GM12878 (cell line): ENCODE measurements around the gene ELAVL1. TPM values are rescaled to one million over a fixed set of nuclear protein-coding genes. Genes with fewer than 3 reads are reported as not detected.

Experiments used
- ATAC-seq: fragments of 200-7000 bp; cut with Tn5 transposase; 3 replicates; pipeline ENCODE4 v1.9.1; 2020; ENCODE audit warnings: mild to moderate bottlenecking, moderate library complexity
- BruUV-seq: library from RNA; stranded (reverse); fragments of 400-500 nt; replicated peaks from 2 replicates; lab custom pipeline; 2021; lab: Mats Ljungman, UMichigan
- CTCF ChIA-PET: fragments of 300-600 bp; sonication (Branson Sonifier 250); formaldehyde crosslinking; extraction: SDS; loops from one replicate; lab custom pipeline; 2021; ENCODE audit warnings: inconsistent platforms; lab: Yijun Ruan, JAX
- POLR2A ChIA-PET: fragments of 350-600 bp; formaldehyde crosslinking; extraction: SDS; loops from one replicate; lab custom pipeline; 2021; ENCODE audit warnings: inconsistent platforms; lab: Charles Lee
- RAD21 ChIA-PET: fragments of 300-600 bp; sonication (Branson Sonifier 250); formaldehyde crosslinking; loops from one replicate; lab custom pipeline; 2023; ENCODE audit warnings: antibody characterized with exemption; ENCODE audit not compliant: unreplicated experiment; lab: Charles Lee
- SMC1A ChIA-PET: fragments of 300-600 bp; sonication (Branson Sonifier 250); formaldehyde crosslinking; loops from one replicate; lab custom pipeline; 2023; ENCODE audit not compliant: unreplicated experiment, uncharacterized antibody; lab: Charles Lee
- DNase-seq: peaks from one replicate; pipeline ENCODE4 v3.0.0-alpha.2; 2011; ENCODE audit warnings: low read depth, low spot score
- FAIRE-seq: peaks from 3 replicates; lab custom pipeline; 2011; peaks lifted over from hg19 to GRCh38; lab: Jason Lieb, UNC
- H2AFZ ChIP-seq: 2 replicates; pipeline ENCODE4 v1.6.0; 2011; ENCODE audit warnings: low read depth, low read length, control low read depth; ENCODE audit not compliant: control insufficient read depth
- H3K27ac ChIP-seq: 2 replicates; pipeline ENCODE4 v1.5.1; 2011; ENCODE audit warnings: control low read depth; ENCODE audit not compliant: control insufficient read depth, insufficient read depth
- H3K27me3 ChIP-seq, 2 experiments: replicated peaks in 1 of 2; 2 replicates each; pipeline versions ENCODE4 v1.6.0 to v1.6.1; 2011; ENCODE audit warnings: low read length in 1 of 2; ENCODE audit not compliant: control insufficient read depth in 2 of 2, insufficient read depth in 2 of 2
- H3K36me3 ChIP-seq, 2 experiments: 2 replicates each; pipeline ENCODE4 v1.5.1; 2011; ENCODE audit warnings: low read length in 1 of 2; ENCODE audit not compliant: control insufficient read depth in 2 of 2, insufficient read depth in 2 of 2
- H3K4me1 ChIP-seq: 2 replicates; pipeline ENCODE4 v1.6.1; 2011; ENCODE audit warnings: mild to moderate bottlenecking, low read length, moderate library complexity, mixed read lengths; ENCODE audit not compliant: control insufficient read depth, insufficient read depth
- H3K4me2 ChIP-seq: 2 replicates; pipeline ENCODE4 v1.6.0; 2011; ENCODE audit warnings: control low read depth; ENCODE audit not compliant: control insufficient read depth, insufficient read depth
- H3K4me3 ChIP-seq: fragments of 200-600 bp; sonication (generic); 2 replicates; pipeline ENCODE4 v1.5.1; 2016
- H3K79me2 ChIP-seq: 2 replicates; pipeline ENCODE4 v1.6.0; 2011; ENCODE audit warnings: low read length; ENCODE audit not compliant: control insufficient read depth, insufficient read depth
- H3K9ac ChIP-seq: 2 replicates; pipeline ENCODE4 v1.8.0; 2011; ENCODE audit warnings: low read length, control low read depth, mixed read lengths; ENCODE audit not compliant: control insufficient read depth, insufficient read depth
- H3K9me3 ChIP-seq: replicated peaks from 3 replicates; pipeline ENCODE4 v1.5.1; 2011; ENCODE audit warnings: mild to moderate bottlenecking, low read length; ENCODE audit not compliant: control insufficient read depth, insufficient read depth
- H4K20me1 ChIP-seq: 2 replicates; pipeline ENCODE4 v1.6.0; 2011; ENCODE audit not compliant: control insufficient read depth, insufficient read depth
- BMI1 ChIP-seq: fragments of 450-650 bp; IDR thresholded peaks from 2 replicates; pipeline ENCODE4 v1.6.1; 2016; ENCODE audit warnings: mild to moderate bottlenecking, moderate library complexity, borderline replicate concordance
- CBFB ChIP-seq: IDR thresholded peaks from 2 replicates; pipeline ENCODE4 v1.6.1; 2016; ENCODE audit warnings: antibody characterized with exemption, low read depth
- CREB1 ChIP-seq: IDR thresholded peaks from 2 replicates; pipeline ENCODE4 v1.6.1; 2012; ENCODE audit warnings: low read depth, mild to moderate bottlenecking, inconsistent platforms
- ESRRA ChIP-seq: IDR thresholded peaks from 2 replicates; pipeline ENCODE4 v1.6.1; 2012; ENCODE audit warnings: mild to moderate bottlenecking, low read length, improper control_type of control experiment
- GABPA ChIP-seq: IDR thresholded peaks from 2 replicates; pipeline ENCODE4 v1.6.1; 2014; ENCODE audit warnings: antibody characterized with exemption, low read depth, mild to moderate bottlenecking, inconsistent platforms
- MTA2 ChIP-seq: fragments of 450-650 bp; IDR thresholded peaks from 2 replicates; pipeline ENCODE4 v1.6.1; 2016; ENCODE audit warnings: low read depth, mild to moderate bottlenecking, moderate library complexity
- NFYA ChIP-seq: IDR thresholded peaks from 2 replicates; pipeline ENCODE4 v1.6.1; 2011; ENCODE audit warnings: low read depth, mild to moderate bottlenecking, low read length, improper control_type of control experiment, borderline replicate concordance
- NFYB ChIP-seq: IDR thresholded peaks from 2 replicates; pipeline ENCODE4 v1.6.1; 2011; ENCODE audit warnings: low read depth, mild to moderate bottlenecking, low read length, improper control_type of control experiment, moderate library complexity; ENCODE audit not compliant: insufficient read depth
- RAD51 ChIP-seq: fragments of 450-650 bp; IDR thresholded peaks from 2 replicates; pipeline ENCODE4 v1.6.1; 2016; ENCODE audit warnings: moderate library complexity, mild to moderate bottlenecking, inconsistent platforms
- RUNX3 ChIP-seq: IDR thresholded peaks from 2 replicates; pipeline ENCODE4 v1.6.1; 2012; ENCODE audit warnings: low read length, inconsistent platforms
- SMC3 ChIP-seq: IDR thresholded peaks from 2 replicates; pipeline ENCODE4 v1.6.1; 2011; ENCODE audit warnings: low read length, improper control_type of control experiment, borderline replicate concordance
- SREBF2 ChIP-seq: IDR thresholded peaks from 2 replicates; pipeline ENCODE4 v1.6.1; 2012; ENCODE audit warnings: mild to moderate bottlenecking, low read length
- ZNF217 ChIP-seq: fragments of 450-650 bp; IDR thresholded peaks from 2 replicates; pipeline ENCODE4 v1.6.1; 2017; ENCODE audit warnings: antibody characterized with exemption, mild to moderate bottlenecking
- WGBS: methylation state at CpG from one replicate; pipeline ENCODE4 v1.1.6; 2016; ENCODE audit warnings: low lambda C conversion rate; ENCODE audit not compliant: insufficient replicate concordance, insufficient coverage; ENCODE audit errors: missing lambda C conversion rate; 5-methylcytosine and 5-hydroxymethylcytosine counted together
- in situ Hi-C: fragments of 300-500 bp; cut with MboI; formaldehyde crosslinking; loops from 9 replicates; pipeline ENCODE4 v1.14.3; 2018; ENCODE audit warnings: mixed read lengths
- intact Hi-C: fragments of 100-400 bp; cut with micrococcal nuclease; formaldehyde crosslinking; loops from one replicate; pipeline ENCODE4 v1.14.2; 2022; ENCODE audit not compliant: unreplicated experiment
- polyA plus RNA-seq, 11 experiments: library from polyadenylated mRNA; depleted of rRNA in 4 of 11; unstranded in 6 of 11; stranded (reverse) in 5 of 11; fragments of >200 nt; fragmentation: Nextera tagmentation in 4 of 11; fragmentation: Illumina TruSeq in 1 of 11; extraction: Ambion mirVana in 4 of 11; extraction: Trizol in 1 of 11; gene quantifications; 1 replicate in 1 of 11; 2 replicates in 10 of 11; pipeline versions ENCODE4 v1.2.1 to v1.2.3, GENCODE V29; 2011 to 2016; ENCODE audit warnings: inconsistent platforms in 2 of 11, missing spikeins in 2 of 11, low read depth in 1 of 11
- total RNA-seq, 4 experiments: library from RNA; depleted of rRNA in 3 of 4; stranded (reverse); fragments of >200 nt in 3 of 4; fragmentation: Illumina TruSeq in 1 of 4; extraction: Trizol in 1 of 4; gene quantifications; 2 replicates each; pipeline versions ENCODE4 v1.2.1 to v1.2.3, GENCODE V29; 2013 to 2021
- TF ChIP-seq, protein P1 (sequence below): IDR thresholded peaks from 2 replicates; pipeline ENCODE4 v1.6.1; 2012; ENCODE audit warnings: low read depth, low read length, improper control_type of control experiment
- TF ChIP-seq, protein P2 (sequence below): fragments of 450-650 bp; IDR thresholded peaks from 2 replicates; pipeline ENCODE4 v1.6.1; 2016; ENCODE audit warnings: mild to moderate bottlenecking, moderate library complexity, borderline replicate concordance
- TF ChIP-seq, protein P3 (sequence below): fragments of 450-650 bp; IDR thresholded peaks from 2 replicates; pipeline ENCODE4 v1.6.1; 2014; ENCODE audit warnings: mild to moderate bottlenecking
- TF ChIP-seq, protein P4 (sequence below): fragments of 450-650 bp; IDR thresholded peaks from 2 replicates; pipeline ENCODE4 v1.6.1; 2017; ENCODE audit warnings: borderline replicate concordance

ELAVL1 gene
- total and polyA plus RNA-seq, 10 of the 15 experiments (the other 5 are each of a cell fraction or from before 2014, with no cell fraction given), result 7.4 to 155 (median 70.3) TPM

DNA sequence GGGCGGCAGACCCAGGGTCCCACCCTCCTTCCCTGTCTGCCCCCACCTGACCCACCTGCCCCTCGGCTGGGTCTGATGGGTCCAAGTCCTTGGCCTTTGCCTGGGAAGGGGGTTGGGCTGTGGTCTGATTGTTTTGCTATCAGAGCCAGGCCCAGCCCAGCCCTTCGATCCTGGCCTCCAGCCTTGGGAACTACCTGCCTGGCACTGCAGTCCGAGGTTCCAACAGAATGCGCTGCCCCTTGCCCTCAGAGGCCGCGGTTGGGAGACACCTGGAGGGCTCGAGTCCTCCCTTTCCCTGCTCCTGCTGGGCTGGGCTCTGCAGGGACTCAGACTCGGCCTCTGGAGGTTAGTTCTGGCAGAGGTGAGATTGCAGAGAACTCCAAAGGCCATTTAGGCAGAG, 48.7 kb upstream of the ELAVL1 start:
- Histone ChIP-seq H3K4me1 (peaks cover 16% of the 10 kb centered on the region), H3K36me3 (no peaks in the 10 kb centered on the region), H4K20me1 (no peaks in the 10 kb centered on the region), H3K79me2 (no peaks in the 10 kb centered on the region), H3K4me3 (no peak overlapping the region), H2AFZ (no peak overlapping the region), H3K27me3 (no peaks in the 10 kb centered on the region), H3K4me2 (no peak overlapping the region), H3K9me3 (no peaks in the 10 kb centered on the region), H3K27ac (no peak overlapping the region), H3K9ac (no peak overlapping the region)
- in situ Hi-C loops (no loop called here), intact Hi-C loops (loop anchor here (5.0 kb wide), 1 partner anchor 52 kb away; no protein-coding TSS in a partner anchor)
- ATAC-seq (no peak), FAIRE-seq (no peak), DNase-seq (no peak)
- no TSS peak for BruUV-seq
- SMC1A ChIA-PET, result no interaction called here
- RAD21 ChIA-PET, result no interaction called here
- CTCF ChIA-PET, result interaction anchor here (1.1 kb wide), 2 partner anchors 52 to 60 kb away, joined by 3 to 4 read pairs; no protein-coding TSS in a partner anchor
- 66% methylated on average over 9 of the region's 9 CpGs for WGBS
- POLR2A ChIA-PET, result no interaction called here
- TF ChIP-seq NFYB (no peak), BMI1 (no peak), SREBF2 (no peak), NFYA (no peak), CREB1 (no peak), RAD51 (no peak), ZNF217 (no peak), MTA2 (no peak), SMC3 (no peak), RUNX3 (no peak), GABPA (no peak), ESRRA (no peak), CBFB (no peak)
- TF ChIP-seq, protein P1, sequence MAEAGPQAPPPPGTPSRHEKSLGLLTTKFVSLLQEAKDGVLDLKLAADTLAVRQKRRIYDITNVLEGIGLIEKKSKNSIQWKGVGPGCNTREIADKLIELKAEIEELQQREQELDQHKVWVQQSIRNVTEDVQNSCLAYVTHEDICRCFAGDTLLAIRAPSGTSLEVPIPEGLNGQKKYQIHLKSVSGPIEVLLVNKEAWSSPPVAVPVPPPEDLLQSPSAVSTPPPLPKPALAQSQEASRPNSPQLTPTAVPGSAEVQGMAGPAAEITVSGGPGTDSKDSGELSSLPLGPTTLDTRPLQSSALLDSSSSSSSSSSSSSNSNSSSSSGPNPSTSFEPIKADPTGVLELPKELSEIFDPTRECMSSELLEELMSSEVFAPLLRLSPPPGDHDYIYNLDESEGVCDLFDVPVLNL, result no peak
- TF ChIP-seq, protein P2, sequence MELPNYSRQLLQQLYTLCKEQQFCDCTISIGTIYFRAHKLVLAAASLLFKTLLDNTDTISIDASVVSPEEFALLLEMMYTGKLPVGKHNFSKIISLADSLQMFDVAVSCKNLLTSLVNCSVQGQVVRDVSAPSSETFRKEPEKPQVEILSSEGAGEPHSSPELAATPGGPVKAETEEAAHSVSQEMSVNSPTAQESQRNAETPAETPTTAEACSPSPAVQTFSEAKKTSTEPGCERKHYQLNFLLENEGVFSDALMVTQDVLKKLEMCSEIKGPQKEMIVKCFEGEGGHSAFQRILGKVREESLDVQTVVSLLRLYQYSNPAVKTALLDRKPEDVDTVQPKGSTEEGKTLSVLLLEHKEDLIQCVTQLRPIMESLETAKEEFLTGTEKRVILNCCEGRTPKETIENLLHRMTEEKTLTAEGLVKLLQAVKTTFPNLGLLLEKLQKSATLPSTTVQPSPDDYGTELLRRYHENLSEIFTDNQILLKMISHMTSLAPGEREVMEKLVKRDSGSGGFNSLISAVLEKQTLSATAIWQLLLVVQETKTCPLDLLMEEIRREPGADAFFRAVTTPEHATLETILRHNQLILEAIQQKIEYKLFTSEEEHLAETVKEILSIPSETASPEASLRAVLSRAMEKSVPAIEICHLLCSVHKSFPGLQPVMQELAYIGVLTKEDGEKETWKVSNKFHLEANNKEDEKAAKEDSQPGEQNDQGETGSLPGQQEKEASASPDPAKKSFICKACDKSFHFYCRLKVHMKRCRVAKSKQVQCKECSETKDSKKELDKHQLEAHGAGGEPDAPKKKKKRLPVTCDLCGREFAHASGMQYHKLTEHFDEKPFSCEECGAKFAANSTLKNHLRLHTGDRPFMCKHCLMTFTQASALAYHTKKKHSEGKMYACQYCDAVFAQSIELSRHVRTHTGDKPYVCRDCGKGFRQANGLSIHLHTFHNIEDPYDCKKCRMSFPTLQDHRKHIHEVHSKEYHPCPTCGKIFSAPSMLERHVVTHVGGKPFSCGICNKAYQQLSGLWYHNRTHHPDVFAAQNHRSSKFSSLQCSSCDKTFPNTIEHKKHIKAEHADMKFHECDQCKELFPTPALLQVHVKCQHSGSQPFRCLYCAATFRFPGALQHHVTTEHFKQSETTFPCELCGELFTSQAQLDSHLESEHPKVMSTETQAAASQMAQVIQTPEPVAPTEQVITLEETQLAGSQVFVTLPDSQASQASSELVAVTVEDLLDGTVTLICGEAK, result no peak
- TF ChIP-seq, protein P3, sequence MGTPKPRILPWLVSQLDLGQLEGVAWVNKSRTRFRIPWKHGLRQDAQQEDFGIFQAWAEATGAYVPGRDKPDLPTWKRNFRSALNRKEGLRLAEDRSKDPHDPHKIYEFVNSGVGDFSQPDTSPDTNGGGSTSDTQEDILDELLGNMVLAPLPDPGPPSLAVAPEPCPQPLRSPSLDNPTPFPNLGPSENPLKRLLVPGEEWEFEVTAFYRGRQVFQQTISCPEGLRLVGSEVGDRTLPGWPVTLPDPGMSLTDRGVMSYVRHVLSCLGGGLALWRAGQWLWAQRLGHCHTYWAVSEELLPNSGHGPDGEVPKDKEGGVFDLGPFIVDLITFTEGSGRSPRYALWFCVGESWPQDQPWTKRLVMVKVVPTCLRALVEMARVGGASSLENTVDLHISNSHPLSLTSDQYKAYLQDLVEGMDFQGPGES, result no peak
- TF ChIP-seq, protein P4, sequence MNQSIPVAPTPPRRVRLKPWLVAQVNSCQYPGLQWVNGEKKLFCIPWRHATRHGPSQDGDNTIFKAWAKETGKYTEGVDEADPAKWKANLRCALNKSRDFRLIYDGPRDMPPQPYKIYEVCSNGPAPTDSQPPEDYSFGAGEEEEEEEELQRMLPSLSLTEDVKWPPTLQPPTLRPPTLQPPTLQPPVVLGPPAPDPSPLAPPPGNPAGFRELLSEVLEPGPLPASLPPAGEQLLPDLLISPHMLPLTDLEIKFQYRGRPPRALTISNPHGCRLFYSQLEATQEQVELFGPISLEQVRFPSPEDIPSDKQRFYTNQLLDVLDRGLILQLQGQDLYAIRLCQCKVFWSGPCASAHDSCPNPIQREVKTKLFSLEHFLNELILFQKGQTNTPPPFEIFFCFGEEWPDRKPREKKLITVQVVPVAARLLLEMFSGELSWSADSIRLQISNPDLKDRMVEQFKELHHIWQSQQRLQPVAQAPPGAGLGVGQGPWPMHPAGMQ, result no peak
